NCI-H146 treated with DMSO at 0.1 percent for 48 hours (cell line): Measurements from ENCODE around the gene SEMA4D.

Experiments
- DNase-seq: peaks from one replicate; lab custom pipeline; 2025; ENCODE audit not compliant: unreplicated experiment; lab: John Stamatoyannopoulos, UW

SEMA4D gene, protein sequence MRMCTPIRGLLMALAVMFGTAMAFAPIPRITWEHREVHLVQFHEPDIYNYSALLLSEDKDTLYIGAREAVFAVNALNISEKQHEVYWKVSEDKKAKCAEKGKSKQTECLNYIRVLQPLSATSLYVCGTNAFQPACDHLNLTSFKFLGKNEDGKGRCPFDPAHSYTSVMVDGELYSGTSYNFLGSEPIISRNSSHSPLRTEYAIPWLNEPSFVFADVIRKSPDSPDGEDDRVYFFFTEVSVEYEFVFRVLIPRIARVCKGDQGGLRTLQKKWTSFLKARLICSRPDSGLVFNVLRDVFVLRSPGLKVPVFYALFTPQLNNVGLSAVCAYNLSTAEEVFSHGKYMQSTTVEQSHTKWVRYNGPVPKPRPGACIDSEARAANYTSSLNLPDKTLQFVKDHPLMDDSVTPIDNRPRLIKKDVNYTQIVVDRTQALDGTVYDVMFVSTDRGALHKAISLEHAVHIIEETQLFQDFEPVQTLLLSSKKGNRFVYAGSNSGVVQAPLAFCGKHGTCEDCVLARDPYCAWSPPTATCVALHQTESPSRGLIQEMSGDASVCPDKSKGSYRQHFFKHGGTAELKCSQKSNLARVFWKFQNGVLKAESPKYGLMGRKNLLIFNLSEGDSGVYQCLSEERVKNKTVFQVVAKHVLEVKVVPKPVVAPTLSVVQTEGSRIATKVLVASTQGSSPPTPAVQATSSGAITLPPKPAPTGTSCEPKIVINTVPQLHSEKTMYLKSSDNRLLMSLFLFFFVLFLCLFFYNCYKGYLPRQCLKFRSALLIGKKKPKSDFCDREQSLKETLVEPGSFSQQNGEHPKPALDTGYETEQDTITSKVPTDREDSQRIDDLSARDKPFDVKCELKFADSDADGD

DNA sequence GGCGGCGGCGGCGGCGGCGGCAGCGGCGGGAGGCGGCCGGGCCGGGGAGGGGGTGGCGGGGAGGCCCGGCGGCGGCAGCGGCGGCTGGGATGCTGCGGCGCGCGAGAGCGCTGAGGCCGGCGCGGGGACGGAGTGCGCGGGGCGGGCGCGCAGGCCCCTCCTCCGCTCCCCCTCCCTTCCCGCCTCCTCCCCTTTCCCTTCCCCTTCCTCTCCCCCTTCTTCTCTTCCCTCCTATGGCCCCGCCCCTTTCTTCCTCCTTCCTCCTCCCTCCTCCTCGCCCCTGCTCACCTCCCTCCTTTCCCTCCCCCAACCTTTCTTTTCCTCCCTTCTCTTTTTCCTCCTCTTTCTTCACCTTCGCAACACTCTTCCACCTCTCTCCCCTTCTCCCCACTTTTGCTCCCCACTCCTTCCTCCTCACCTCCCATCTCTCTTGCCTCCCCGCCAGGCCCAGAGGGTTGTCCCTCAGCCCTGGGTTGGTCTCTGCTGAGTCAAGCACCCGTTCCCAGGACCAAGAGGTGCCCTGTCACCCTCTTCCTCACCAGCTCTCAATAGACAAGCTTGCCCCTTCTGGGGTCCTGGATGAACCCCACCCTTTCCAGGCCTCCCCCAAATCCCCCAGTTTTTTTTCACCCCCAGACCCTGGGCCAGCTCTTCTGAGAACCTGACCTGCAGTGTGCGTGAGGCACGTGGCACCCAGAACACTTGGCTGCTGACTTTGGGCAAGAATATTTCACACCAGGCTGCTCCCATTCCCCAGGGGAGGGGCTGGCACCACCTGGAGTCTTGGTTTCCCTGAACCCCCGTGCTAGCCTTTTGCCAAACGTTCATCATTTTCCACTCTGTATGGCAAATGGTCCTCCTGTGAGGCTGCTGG is at the start of gene SEMA4D:
SEMA4D (minus strand) TSS at position 136 of the 874 bp plus-strand sequence. CDS start 92,657 bp downstream, outside the sequence.
- peak; percentile 18 for DNase-seq

DNA sequence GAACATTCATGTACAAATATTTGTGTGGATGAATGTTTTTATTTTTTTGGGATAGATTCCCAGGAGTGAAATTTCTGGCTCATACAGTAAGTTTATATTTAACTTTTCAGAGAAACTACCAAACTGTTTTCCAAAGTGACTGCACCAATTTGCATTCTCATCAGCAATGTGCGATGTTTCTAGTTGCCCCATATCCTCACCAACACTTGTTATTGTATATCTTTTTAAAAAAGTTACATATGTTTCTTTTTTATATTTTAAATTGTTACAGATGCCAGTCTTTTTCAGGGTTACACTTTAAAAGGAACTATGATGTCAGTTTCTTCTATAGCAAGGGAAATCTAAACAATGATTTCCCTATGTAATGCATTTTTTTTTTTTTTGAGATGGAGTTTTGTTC is 49.1 kb upstream of the SEMA4D start:
- DNase-seq: no peak

DNA sequence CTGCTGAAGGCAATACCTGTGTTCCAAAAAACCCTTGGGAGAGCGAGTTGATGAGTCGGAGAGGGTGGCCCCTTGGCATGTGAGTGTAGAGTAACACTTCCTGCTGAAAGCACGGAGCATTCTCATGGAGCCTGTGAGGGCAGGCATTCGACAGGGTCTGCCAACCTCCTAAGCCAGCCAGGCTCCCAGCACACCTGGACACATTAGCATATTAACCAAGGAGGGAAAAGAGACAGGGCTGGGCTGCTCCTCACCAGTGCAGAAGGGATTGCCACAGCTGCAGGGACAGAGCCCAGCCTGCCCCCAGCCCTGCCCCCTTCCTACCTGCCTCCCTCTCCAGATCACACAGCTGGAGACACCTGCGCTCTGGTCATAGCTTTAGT is 46.4 kb upstream of the SEMA4D start:
- DNase-seq: no peak

DNA sequence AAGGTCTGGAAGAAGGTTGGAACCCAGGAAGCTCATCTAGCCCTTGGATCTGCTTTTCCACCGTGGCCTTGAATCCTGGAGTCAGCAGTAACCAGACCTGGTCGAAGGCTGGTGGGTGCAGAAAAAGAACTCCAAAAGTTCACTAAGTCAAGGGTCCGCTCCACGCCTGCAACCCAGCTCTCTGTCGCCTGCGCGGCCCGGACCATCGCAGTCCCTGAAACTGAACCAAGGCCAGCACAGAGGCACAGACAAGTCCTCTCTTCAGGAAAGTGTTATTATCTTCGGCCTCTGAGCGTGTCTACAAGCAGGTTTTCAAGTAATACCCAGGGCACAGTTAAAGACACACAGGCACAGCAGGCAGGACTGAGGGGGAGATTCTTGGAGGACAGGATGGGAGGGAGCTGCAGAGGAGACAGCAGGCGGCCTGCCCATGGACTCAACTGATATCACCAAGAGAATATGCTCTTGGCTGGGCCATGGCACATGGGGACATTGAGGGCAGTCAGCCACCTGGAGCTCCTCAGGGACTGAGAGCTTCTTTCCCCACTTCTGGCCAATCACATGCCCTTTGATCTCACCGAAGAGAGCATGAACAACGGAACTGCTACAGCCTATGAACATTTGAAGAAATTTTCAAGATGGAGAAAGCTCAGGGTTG is 45.8 kb upstream of the SEMA4D start:
- DNase-seq: no peak

DNA sequence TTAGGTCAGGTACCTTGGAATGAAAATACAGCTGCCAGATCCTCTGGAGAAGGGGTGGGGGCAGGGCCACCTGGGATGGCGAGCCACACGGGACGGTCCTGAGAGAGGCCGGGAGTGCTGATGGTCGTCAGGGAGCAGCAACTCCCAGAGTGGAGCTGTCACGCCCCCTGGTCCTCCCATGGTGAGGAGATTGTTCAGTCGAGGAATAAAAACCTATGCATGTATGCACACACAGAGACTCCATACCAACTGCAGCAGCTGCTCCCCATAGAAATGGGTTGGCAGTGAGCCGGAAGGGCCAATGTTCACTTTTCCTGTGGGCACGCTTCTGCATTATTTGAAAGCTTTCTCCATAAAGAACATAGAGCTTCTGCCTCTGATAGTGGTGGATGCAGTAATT is 45.2 kb upstream of the SEMA4D start:
- DNase-seq: no peak

DNA sequence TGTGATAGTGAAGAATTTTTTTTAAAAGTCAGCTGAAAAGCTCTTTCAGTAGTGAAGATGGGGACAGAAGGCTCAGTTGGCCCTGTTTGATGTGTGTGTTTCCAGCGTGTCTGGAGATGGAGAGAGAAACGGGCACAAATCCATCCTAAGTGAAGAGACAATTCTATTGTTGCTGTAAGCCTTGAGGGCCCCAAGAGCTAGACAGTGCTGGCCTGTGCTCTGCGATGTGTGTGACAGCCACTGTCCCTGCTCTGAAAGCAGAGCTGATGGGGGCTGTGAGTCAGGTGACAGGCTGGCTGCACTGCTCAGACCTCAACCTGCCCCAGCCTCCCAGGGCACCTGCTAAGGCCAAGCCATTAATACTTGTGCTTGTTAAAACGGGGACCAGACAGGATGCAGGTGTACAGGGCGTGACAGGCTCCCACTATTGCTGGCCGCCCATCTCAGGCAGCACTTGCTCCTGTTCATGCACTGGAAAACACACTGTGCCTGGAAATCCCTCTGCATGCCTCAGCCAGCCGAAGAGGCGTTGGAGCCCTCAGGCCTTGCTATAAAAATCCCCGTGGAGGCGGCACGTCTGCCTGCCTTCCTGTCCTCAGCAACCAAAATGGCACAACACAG is 44.6 kb upstream of the SEMA4D start:
- DNase-seq: no peak

DNA sequence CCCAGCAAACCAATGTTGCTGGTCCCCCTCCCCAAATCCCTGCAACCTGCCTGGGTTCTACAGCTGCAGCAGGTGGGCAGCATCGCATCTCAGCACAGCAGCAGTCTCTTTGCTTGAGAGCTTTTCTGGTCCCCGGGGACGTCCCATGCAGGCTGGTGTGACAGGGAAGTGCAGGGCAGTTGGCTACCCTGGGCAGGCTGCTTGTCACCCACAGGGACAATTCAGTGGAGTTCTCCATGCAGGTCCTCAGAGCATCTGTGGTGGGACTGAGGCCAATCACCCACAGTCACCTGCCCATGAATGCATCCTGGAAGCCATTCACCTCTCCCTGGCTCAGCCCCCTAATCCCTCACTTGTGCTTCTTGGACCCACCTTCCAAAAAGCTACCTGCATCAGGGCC is 43.9 kb upstream of the SEMA4D start:
- DNase-seq: no peak

DNA sequence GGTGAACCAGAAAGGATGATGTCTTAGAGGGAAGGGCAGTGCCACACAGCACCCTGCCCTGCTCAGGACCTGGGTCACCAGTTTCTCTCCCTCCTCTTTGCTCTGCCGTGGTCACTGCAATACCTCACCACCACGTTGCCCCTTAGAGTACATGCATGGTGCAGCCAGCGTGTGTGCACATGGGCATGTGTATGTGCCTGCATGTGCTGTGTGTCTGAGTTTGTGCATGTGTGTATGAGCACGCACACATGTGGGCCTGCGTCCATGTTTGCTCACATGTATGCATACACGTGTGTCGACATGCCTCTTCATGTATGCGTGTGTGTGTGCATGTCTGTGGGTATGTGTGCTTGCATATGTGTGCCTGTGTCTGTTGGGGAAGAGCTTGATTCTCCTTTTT is 41.5 kb upstream of the SEMA4D start:
- DNase-seq: no peak

DNA sequence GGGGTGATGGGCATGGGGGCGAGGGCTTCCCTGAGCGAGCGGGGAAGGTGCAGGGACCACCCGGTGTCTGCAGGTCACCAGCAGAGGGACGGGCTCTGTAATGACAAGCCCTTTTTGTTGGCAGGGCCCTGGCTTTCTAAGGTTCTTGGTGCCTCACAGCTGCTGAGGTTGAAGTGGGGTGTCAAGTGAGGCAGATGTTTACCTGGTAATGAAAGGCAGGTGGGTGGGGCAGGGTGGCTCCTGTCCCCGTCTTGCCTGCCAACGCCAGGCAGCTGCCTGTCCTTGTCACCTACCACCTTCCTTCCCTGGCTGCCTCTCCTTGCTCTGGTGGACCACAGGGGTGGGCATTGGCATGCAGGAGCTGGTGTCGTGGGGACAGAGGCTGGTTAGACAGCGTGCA is 41.0 kb upstream of the SEMA4D start:
- DNase-seq: no peak

DNA sequence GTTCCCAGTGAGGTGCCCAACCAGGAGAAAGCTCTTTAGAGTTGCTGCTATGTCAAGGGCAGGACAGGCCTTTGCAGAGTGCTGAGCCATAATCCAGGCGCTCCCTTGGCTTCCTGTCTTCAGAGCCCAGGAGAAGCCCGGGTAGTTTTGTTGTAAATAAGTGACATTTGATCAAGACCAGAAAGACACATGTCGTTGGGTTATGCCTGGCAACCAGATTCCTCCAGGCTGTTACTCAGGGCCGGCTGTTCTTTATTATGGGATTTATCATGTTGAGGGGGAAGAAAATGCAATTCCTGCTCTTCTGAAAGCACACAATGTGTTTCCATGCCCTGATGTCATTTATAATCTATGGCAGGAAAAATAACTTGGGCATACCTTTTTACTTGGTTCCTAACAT is 39.3 kb upstream of the SEMA4D start:
- DNase-seq: no peak

DNA sequence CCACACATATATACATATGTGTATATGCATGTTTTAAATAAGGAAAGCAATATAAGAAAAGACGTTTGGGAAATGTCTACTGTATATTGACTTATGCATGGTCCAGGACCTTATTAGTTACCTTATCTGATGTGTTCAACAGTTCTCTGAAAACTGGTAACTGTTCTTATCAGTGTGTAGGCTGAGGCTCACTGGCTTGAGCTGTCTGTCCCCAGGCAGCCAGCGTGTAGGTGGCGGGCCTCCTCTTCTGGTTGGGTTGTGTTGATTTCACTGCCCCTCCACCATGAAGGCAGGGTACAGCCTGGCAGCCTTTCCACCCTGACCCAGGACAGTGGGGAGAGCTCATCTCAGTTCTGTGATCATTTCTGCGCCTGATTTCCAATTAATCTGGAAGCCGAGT is 38.7 kb upstream of the SEMA4D start:
- no peak for DNase-seq

DNA sequence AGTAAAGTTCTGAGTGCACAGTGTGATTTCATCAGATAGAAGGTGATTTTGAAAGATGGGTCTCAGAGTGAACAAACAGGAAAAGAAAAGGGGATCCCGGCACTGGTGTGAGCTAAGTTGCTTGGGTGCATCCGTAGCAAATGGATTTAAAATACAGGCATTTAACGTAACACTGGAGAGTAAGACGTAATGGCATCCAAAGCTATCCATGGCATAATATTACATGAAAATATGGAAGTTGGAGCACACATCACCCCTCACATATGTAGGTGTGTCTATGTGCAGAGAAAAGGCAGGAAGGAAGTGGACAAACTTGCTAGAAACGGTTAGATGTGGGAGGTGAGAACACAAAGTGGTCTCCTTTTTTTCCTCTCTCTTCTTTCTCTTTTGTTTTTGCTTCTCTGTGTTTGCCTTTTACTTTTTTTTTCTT is 38.2 kb upstream of the SEMA4D start:
- DNase-seq: no peak

DNA sequence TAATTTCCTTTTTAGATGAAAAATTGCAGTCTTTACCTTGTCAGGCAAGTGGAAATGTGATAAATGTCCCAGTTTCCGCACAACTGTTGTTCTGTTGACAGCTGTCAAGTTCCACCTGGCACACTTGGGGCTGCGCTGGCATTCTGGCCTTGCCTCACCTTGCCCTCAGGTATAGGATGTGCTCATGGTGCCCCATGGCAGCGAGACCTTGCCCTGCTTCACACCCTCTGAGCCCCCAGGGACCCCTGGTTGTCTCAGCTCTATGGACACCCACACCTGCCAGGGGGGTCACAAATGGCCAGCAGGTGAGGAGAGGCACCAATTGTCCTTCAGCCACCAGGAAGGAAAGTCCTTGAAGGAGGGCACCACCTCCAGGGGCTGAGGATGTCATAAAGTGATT is 37.5 kb upstream of the SEMA4D start:
- no peak for DNase-seq

DNA sequence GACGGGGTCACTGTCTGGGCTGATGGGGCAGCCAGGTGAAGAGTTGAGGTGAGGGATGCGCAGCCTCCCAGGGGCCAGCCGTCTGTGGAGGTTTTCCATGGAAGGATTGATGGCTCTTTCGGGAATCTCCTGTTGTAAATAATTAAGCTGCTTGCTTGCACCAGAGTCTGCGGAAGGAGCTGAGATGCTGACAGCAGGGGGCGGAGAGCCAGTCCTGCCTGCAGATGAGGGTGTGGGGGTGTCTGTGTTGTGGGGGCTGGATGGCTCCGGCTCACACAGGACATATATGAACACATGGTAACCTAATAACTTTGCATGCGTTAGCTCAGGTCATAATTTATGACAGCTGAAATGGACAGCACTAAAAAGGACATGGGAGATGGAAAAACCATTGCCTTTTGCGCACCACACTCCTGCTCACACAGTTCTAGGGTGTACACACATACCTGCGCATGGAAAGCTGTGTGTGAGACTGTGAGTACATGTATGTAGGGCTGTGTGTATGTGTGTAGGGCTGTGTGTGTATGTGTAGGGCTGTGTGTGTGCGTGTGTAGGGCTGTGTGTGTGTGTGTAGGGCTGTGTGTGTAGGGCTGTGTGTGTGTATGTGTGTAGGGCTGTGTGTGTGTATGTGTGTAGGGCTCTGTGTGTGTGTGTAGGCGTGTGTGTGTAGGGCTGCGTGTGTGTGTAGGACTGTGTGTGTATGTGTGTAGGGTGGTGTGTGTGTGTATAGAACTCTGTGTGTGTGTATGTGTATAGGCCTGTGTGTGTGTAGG is 36.8 kb upstream of the SEMA4D start:
- no peak for DNase-seq

DNA sequence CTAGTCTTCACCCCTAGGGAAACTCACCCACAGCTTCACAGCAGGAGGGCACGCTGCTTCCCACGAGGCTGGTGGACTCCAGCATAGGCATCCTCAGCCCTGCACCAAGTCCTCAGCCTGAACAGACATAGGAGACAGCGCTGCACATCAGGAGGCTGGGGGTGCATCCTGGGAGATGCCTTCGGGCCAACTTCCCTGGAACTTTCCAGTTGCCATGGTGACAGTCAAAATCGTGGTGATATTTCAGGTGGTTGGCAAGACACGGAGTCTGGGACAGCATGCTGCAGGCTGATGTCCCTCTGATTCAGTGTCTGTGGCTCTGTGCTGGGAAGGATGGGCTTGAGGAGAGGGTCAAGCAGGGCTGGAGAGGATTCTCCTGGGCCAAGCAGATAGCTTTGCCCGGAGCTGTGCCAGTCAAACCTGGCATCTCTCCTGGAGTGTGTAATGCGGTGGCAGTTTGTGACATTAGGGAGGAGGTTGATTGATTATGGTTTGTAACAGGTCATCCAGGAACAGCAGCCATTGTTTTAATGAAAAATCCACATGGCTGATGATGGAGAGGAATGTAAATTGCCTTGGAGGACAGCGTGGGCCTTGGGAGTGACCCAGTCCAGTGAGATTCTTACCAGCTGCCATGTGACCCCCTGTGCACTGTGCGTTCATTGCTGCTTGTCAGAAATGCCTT is 35.6 kb upstream of the SEMA4D start:
- no peak for DNase-seq

DNA sequence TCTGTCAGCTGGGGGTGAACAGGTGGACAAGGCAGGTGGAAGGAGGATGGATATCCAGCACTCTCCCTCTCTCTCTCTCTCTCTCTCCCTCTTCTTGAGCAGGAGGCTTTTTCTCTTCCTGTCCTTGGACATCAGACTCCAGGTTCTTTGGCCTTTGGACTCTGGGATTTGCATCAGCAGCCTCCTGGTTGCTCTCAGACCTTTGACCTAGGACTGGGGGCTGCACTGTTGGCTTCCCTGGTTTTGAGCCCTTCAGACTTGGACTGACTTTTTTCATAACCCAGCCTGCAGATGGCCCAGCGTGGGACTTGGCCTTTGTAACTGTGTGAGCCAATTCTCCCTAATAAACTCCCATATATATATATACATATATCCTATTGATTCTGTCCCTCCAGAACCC is 35.0 kb upstream of the SEMA4D start:
- DNase-seq: no peak

DNA sequence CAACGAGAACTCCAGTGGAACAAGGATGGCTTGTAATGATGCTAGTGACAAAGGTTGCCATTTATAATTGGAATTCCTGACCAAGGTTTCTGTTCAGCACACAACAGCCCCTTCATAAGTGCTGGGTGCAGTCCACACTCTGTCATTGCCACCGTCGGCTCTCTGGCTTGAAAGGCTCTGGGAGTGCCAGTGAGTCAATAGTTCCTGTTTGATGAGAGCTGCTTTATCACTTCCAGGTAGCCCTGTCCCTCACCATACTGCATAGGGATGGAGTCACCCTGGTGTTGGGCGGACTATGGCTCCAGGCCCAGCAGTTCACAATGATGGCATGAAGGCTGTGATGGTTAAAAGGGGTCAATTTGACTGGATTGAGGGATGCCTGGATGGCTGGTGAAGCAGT is 34.6 kb upstream of the SEMA4D start:
- DNase-seq: no peak

DNA sequence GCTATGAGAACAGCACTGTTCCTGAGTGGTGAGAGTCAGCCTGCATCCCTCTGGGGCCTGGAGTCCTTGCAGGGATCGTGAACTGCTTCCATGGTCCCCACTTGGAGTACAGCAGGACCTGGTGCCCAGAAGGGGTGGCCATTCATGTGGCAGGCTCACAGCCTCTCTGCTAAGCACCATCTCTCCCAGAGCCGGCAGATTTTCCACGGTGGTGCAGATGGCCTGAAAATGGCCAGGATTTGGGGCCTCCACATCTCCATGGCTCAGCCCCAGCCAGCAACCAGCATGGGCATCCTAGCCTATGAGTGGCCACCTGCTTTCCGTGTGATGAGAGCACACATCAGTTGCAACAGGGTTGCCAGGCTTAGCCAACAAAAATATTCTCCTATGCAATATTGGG is 33.9 kb upstream of the SEMA4D start:
- DNase-seq: no peak

DNA sequence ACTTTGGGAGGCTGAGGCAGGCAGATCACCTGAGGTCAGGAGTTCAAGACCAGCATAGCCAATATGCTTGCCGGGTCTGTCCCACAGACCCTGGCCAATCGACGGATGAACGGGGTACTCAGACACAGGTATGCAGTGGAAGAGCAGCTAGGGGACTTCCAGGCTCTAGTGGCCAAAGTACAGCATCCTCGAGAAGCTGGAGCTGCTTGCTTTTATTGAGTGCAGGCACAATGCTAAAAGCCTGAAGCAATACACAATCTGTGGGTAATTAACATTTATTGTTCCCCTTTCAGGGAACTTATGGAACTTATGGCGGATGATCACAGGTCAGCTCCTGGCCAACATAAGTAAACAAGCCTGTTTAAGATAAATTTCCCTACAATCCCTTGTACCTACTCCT is 32.8 kb upstream of the SEMA4D start:
- DNase-seq: no peak
